Measurements from ENCODE around the gene C1orf167. TPM values are rescaled to one million over a fixed set of nuclear protein-coding genes. Genes with fewer than 3 reads are reported as not detected.

C1orf167 gene
- total RNA-seq, 1 experiment from 2014 or later, result not detected

- no peak for DNase-seq (ENCODE audit: low spot score)
These were observed 73.6 kb downstream of the C1orf167 start for GRCh38 chr1:11835441-11836225.

GRCh38 chr1:11836955-11837766 is 75.2 kb downstream of the C1orf167 start:
- DNase-seq (ENCODE audit: low spot score), result no peak

GRCh38 chr1:11837767-11838348 is 75.9 kb downstream of the C1orf167 start:
- DNase-seq (ENCODE audit: low spot score), result no peak

GRCh38 chr1:11838349-11839272 is 76.6 kb downstream of the C1orf167 start:
- DNase-seq (ENCODE audit: low spot score), result peak; percentile 54

Other genes with a start within 250 kb of the C1orf167 start
- not detected in 2 replicates for gene FBXO2, start 107.8 kb upstream of the C1orf167 start, total RNA-seq (2014; rRNA removed; shearing (Covaris generic))
- 0.26 and 0.33 TPM in 2 replicates for gene FBXO44, start 107.3 kb upstream of the C1orf167 start, total RNA-seq (2014; rRNA removed; shearing (Covaris generic))
- gene FBXO6, start 98.0 kb upstream of the C1orf167 start, total RNA-seq (2014; rRNA removed; shearing (Covaris generic)), result not detected in 2 replicates
- 74.0 and 80.2 TPM in 2 replicates for gene MAD2L2, start 81.0 kb upstream of the C1orf167 start, total RNA-seq (2014; rRNA removed; shearing (Covaris generic))
- gene DRAXIN, start 70.5 kb upstream of the C1orf167 start, total RNA-seq (2014; rRNA removed; shearing (Covaris generic)), result not detected in 2 replicates
- gene AGTRAP, start 26.1 kb upstream of the C1orf167 start, total RNA-seq (2014; rRNA removed; shearing (Covaris generic)), result 52.8 and 54.7 TPM in 2 replicates
- gene MTHFR, start 43.8 kb downstream of the C1orf167 start, total RNA-seq (2014; rRNA removed; shearing (Covaris generic)), result 25.3 and 32.2 TPM in 2 replicates
- 9.7 TPM in 2 replicates for gene CLCN6, start 44.0 kb downstream of the C1orf167 start, total RNA-seq (2014; rRNA removed; shearing (Covaris generic))
- gene NPPA, start 85.6 kb downstream of the C1orf167 start, total RNA-seq (2014; rRNA removed; shearing (Covaris generic)), result not detected in 2 replicates
- gene NPPB, start 96.8 kb downstream of the C1orf167 start, total RNA-seq (2014; rRNA removed; shearing (Covaris generic)), result not detected in 2 replicates
- gene KIAA2013, start 164.2 kb downstream of the C1orf167 start, total RNA-seq (2014; rRNA removed; shearing (Covaris generic)), result 129 and 132 TPM in 2 replicates
- gene PLOD1, start 172.5 kb downstream of the C1orf167 start, total RNA-seq (2014; rRNA removed; shearing (Covaris generic)), result 30.3 and 45.6 TPM in 2 replicates
- gene MFN2, start 218.3 kb downstream of the C1orf167 start, total RNA-seq (2014; rRNA removed; shearing (Covaris generic)), result 58.3 and 59.9 TPM in 2 replicates